GM23248 (cell line): ENCODE results near the gene NCBP2. TPM values are rescaled to one million over a fixed set of nuclear protein-coding genes. Genes with fewer than 3 reads are reported as not detected.

Experiments
- DNase-seq: peaks from one replicate; pipeline ENCODE4 v3.0.0-alpha.2; 2015
- H2AFZ ChIP-seq: fragments of 200-600 bp; sonication (generic); 2 replicates; pipeline ENCODE4 v1.6.1; 2016; ENCODE audit warnings: antibody characterized with exemption
- H3F3A ChIP-seq: fragments of 200-600 bp; sonication (generic); 2 replicates; pipeline ENCODE4 v1.6.1; 2016; ENCODE audit warnings: mild to moderate bottlenecking, antibody characterized with exemption, mixed run types; ENCODE audit not compliant: insufficient read depth
- H3K27ac ChIP-seq: fragments of 200-600 bp; sonication (generic); 2 replicates; pipeline ENCODE4 v1.5.1; 2016; ENCODE audit warnings: mild to moderate bottlenecking
- H3K27me3 ChIP-seq: fragments of 200-600 bp; sonication (generic); replicated peaks from 2 replicates; pipeline ENCODE4 v1.6.1; 2016; ENCODE audit warnings: mild to moderate bottlenecking; ENCODE audit not compliant: insufficient read depth
- H3K36me3 ChIP-seq: fragments of 200-600 bp; sonication (generic); 2 replicates; pipeline ENCODE4 v1.6.1; 2016; ENCODE audit warnings: low read depth, mild to moderate bottlenecking
- H3K4me1 ChIP-seq: fragments of 200-600 bp; sonication (generic); 2 replicates; pipeline ENCODE4 v1.6.1; 2016; ENCODE audit warnings: mild to moderate bottlenecking; ENCODE audit not compliant: insufficient read depth
- H3K4me2 ChIP-seq: fragments of 200-600 bp; sonication (generic); one replicate; pipeline ENCODE4 v1.6.1; 2016; ENCODE audit warnings: mild to moderate bottlenecking; ENCODE audit not compliant: unreplicated experiment
- H3K4me3 ChIP-seq: fragments of 200-600 bp; sonication (generic); 2 replicates; pipeline ENCODE4 v1.5.1; 2016; ENCODE audit warnings: mild to moderate bottlenecking
- H3K79me2 ChIP-seq: fragments of 200-600 bp; sonication (generic); 2 replicates; pipeline ENCODE4 v1.6.1; 2016; ENCODE audit warnings: mild to moderate bottlenecking; ENCODE audit not compliant: insufficient read depth
- H3K9ac ChIP-seq: fragments of 200-600 bp; sonication (generic); 2 replicates; pipeline ENCODE4 v1.6.1; 2016; ENCODE audit warnings: mild to moderate bottlenecking
- H3K9me2 ChIP-seq: fragments of 200-600 bp; sonication (generic); 2 replicates; pipeline ENCODE4 v1.6.1; 2016; ENCODE audit warnings: mixed run types, mild to moderate bottlenecking, moderate library complexity; ENCODE audit not compliant: insufficient read depth
- H3K9me3 ChIP-seq: fragments of 200-600 bp; sonication (generic); one replicate; pipeline ENCODE4 v1.6.1; 2017; ENCODE audit warnings: low read depth
- H4K20me1 ChIP-seq: fragments of 200-600 bp; sonication (generic); 2 replicates; pipeline ENCODE4 v1.6.0; 2016; ENCODE audit not compliant: insufficient read depth
- EZH2 ChIP-seq: fragments of 200-600 bp; sonication (generic); IDR thresholded peaks from 2 replicates; pipeline ENCODE4 v1.6.1; 2018; ENCODE audit warnings: antibody characterized with exemption, mild to moderate bottlenecking; ENCODE audit not compliant: insufficient read depth, poor library complexity, severe bottlenecking
- EZH2phosphoT487 ChIP-seq: fragments of 200-600 bp; sonication (generic); IDR thresholded peaks from 2 replicates; pipeline ENCODE4 v1.6.1; 2018; ENCODE audit warnings: antibody characterized with exemption, moderate library complexity, mild to moderate bottlenecking, low read depth; ENCODE audit not compliant: insufficient read depth
- whole genome bisulfite sequencing, 2 experiments: methylation state at CpG; one replicate each; pipeline ENCODE4 v1.1.6; 2015 to 2017; ENCODE audit warnings: low lambda C conversion rate in 2 of 2, low coverage in 1 of 2; ENCODE audit errors: missing lambda C conversion rate in 2 of 2; 5-methylcytosine and 5-hydroxymethylcytosine counted together
- in situ Hi-C: fragments of 300-500 bp; cut with MboI; formaldehyde crosslinking; loops from 2 replicates; pipeline ENCODE4 v1.15.0; 2020
- polyA plus RNA-seq: library from polyadenylated mRNA; unstranded; fragments of >200 nt; fragmentation: Nextera tagmentation; extraction: Ambion mirVana; gene quantifications from 2 replicates; pipeline ENCODE4 v1.2.1, GENCODE V29; 2016
- total RNA-seq: library from RNA; depleted of rRNA; stranded (reverse); fragments of >200 nt; shearing (Covaris generic); gene quantifications from 2 replicates; pipeline ENCODE4 v1.2.3, GENCODE V29; 2014

The NCBP2 gene
- total and polyA plus RNA-seq, 2 experiments from 2014 or later = 75.3 to 107 TPM

GRCh38 chr3:196962930-196963630, 20.8 kb upstream of the NCBP2 start:
- no peak overlapping the region for H3K4me3 ChIP-seq
- no peaks in the 10 kb centered on the region for H3K9me2 ChIP-seq
- H3K27me3 ChIP-seq = no peaks in the 10 kb centered on the region
- H3K4me1 ChIP-seq = no peaks in the 10 kb centered on the region
- no peak overlapping the region for H2AFZ ChIP-seq
- WGBS, 2 experiments = 87% methylated on average over 10 of the region's 10 CpGs
- H3K27ac ChIP-seq = no peak overlapping the region
- no peak overlapping the region for H3K4me2 ChIP-seq
- in situ Hi-C loops = no loop called here
- no peaks in the 10 kb centered on the region for H3K36me3 ChIP-seq
- H3F3A ChIP-seq = no peaks in the 10 kb centered on the region
- no peaks in the 10 kb centered on the region for H3K9me3 ChIP-seq
- DNase-seq = no peak
- TF ChIP-seq EZH2phosphoT487 = no peak
- TF ChIP-seq EZH2 = no peak
- H4K20me1 ChIP-seq = no peaks in the 10 kb centered on the region
- H3K79me2 ChIP-seq = no peaks in the 10 kb centered on the region
- H3K9ac ChIP-seq = no peak overlapping the region

- H3K79me2 ChIP-seq = no peaks in the 10 kb centered on the region
- H3K27me3 ChIP-seq = no peaks in the 10 kb centered on the region
- H3K9me2 ChIP-seq = no peaks in the 10 kb centered on the region
- H3K9me3 ChIP-seq = no peaks in the 10 kb centered on the region
- no peaks in the 10 kb centered on the region for H4K20me1 ChIP-seq
- DNase-seq = no peak
- TF ChIP-seq EZH2phosphoT487 = no peak
- H3K4me3 ChIP-seq = no peak overlapping the region
- no peak overlapping the region for H2AFZ ChIP-seq
- no peak overlapping the region for H3K9ac ChIP-seq
- in situ Hi-C loops = no loop called here
- 78 to 80% methylated on average over 9 of the region's 9 CpGs for WGBS, 2 experiments
- no peaks in the 10 kb centered on the region for H3K36me3 ChIP-seq
- no peak overlapping the region for H3K27ac ChIP-seq
- H3F3A ChIP-seq = no peaks in the 10 kb centered on the region
- H3K4me1 ChIP-seq = no peaks in the 10 kb centered on the region
- no peak overlapping the region for H3K4me2 ChIP-seq
Observed at GRCh38 chr3:196962108-196962929, 20.0 kb upstream of the NCBP2 start.

- Histone ChIP-seq H3K9me2 (no peaks in the 10 kb centered on the region), H3K27ac (no peak overlapping the region), H3K4me1 (no peaks in the 10 kb centered on the region), H2AFZ (no peak overlapping the region), H3F3A (no peaks in the 10 kb centered on the region), H3K79me2 (no peaks in the 10 kb centered on the region), H3K4me3 (no peak overlapping the region), H3K36me3 (no peaks in the 10 kb centered on the region), H3K9me3 (no peaks in the 10 kb centered on the region), H3K27me3 (no peaks in the 10 kb centered on the region), H3K4me2 (no peak overlapping the region), H3K9ac (no peak overlapping the region), H4K20me1 (no peaks in the 10 kb centered on the region)
- 88 to 93% methylated on average over 7 of the region's 7 CpGs for WGBS, 2 experiments
- in situ Hi-C loops = no loop called here
- TF ChIP-seq EZH2 (no peak), EZH2phosphoT487 (no peak)
- DNase-seq = no peak
Observed at GRCh38 chr3:196954832-196955231, 12.5 kb upstream of the NCBP2 start.

- no peak for DNase-seq
- no peak overlapping the region for H3K27ac ChIP-seq
- H3K79me2 ChIP-seq = no peaks in the 10 kb centered on the region
- no peaks in the 10 kb centered on the region for H3K36me3 ChIP-seq
- H3K9me2 ChIP-seq = no peaks in the 10 kb centered on the region
- in situ Hi-C loops = no loop called here
- H3K9me3 ChIP-seq = no peaks in the 10 kb centered on the region
- H3K9ac ChIP-seq = no peak overlapping the region
- H2AFZ ChIP-seq = no peak overlapping the region
- H3K4me2 ChIP-seq = no peak overlapping the region
- H3K4me1 ChIP-seq = no peaks in the 10 kb centered on the region
- H4K20me1 ChIP-seq = no peaks in the 10 kb centered on the region
- TF ChIP-seq EZH2 (no peak), EZH2phosphoT487 (no peak)
- H3F3A ChIP-seq = no peaks in the 10 kb centered on the region
- H3K4me3 ChIP-seq = no peak overlapping the region
- no peaks in the 10 kb centered on the region for H3K27me3 ChIP-seq
- WGBS, 2 experiments = 90 to 98% methylated on average over 3 of the region's 3 CpGs
Observed at GRCh38 chr3:196951371-196951770, 9.0 kb upstream of the NCBP2 start.
